Sigmoid colon (tissue), 7 donors: ENCODE measurements around the gene ARHGEF1. TPM values are rescaled to one million over a fixed set of nuclear protein-coding genes. Genes with fewer than 3 reads are reported as not detected.

Experiments
- DNase-seq: peaks from one replicate; pipeline ENCODE4 v3.0.0-alpha.2; 2019
- H3K27ac ChIP-seq, 4 donors: fragments of 200-600 bp; sonication (generic); one replicate each; pipeline ENCODE4 v1.5.1; 2016 to 2019; ENCODE audit warnings: mild to moderate bottlenecking in 1 of 4
- H3K27me3 ChIP-seq, 3 donors: fragments of 200-600 bp; sonication (generic); one replicate each; pipeline ENCODE4 v1.5.1; 2019; ENCODE audit warnings: mild to moderate bottlenecking in 1 of 3
- H3K36me3 ChIP-seq, 4 donors: fragments of 200-600 bp; sonication (generic); one replicate each; pipeline ENCODE4 v1.5.1; 2016 to 2019
- H3K4me1 ChIP-seq, 4 donors: fragments of 200-600 bp; sonication (generic); one replicate each; pipeline ENCODE4 v1.5.1; 2017 to 2019
- H3K4me3 ChIP-seq, 4 donors: fragments of 200-600 bp; sonication (generic); one replicate each; pipeline ENCODE4 v1.5.1; 2017 to 2019; ENCODE audit warnings: mild to moderate bottlenecking in 2 of 4, moderate library complexity in 1 of 4
- H3K9me3 ChIP-seq, 4 donors: fragments of 200-600 bp in 3 of 4; sonication (generic) in 3 of 4; one replicate each; pipeline versions ENCODE4 v1.5.1 to v1.6.1; 2013 to 2019
- EP300 ChIP-seq, 4 donors: sonication (generic); formaldehyde crosslinking; IDR thresholded peaks; one replicate each; pipeline ENCODE4 v1.6.1; 2017; ENCODE audit warnings: antibody characterized with exemption in 4 of 4
- POLR2A ChIP-seq, 2 donors: fragments of 450-650 bp; IDR thresholded peaks; one replicate each; pipeline ENCODE4 v1.6.1; 2016; ENCODE audit warnings: antibody characterized with exemption in 2 of 2, mild to moderate bottlenecking in 2 of 2, moderate library complexity in 2 of 2
- POLR2AphosphoS5 ChIP-seq, 4 donors: sonication (generic); formaldehyde crosslinking; IDR thresholded peaks; one replicate each; pipeline ENCODE4 v1.6.1; 2017; ENCODE audit warnings: antibody characterized with exemption in 4 of 4
- WGBS, 2 donors: extraction: QIAGEN DNeasy Blood & Tissue Kit; methylation state at CpG; one replicate each; pipeline ENCODE4 v1.1.7; 2013; 5-methylcytosine and 5-hydroxymethylcytosine counted together
- intact Hi-C: fragments of 100-400 bp; cut with DNase I; formaldehyde crosslinking; loops from one replicate; pipeline ENCODE4 v1.15.1; 2023
- polyA plus RNA-seq, 3 donors: library from polyadenylated mRNA; stranded (reverse); fragments of 200-250 nt; gene quantifications; one replicate each; pipeline ENCODE4 v1.2.3, GENCODE V29; 2013
- total RNA-seq, 4 donors: library from RNA; depleted of rRNA; stranded (reverse); fragments of >200 nt; gene quantifications; one replicate each; pipeline ENCODE4 v1.1.0, GENCODE V29; 2016
- TF ChIP-seq, protein P1 (sequence below), 4 experiments: fragments of 450-650 bp in 3 of 4; fragments of 200-600 bp in 1 of 4; IDR thresholded peaks; one replicate each; pipeline ENCODE4 v1.5.1; 2016 to 2019; ENCODE audit warnings: antibody characterized with exemption in 4 of 4, mild to moderate bottlenecking in 3 of 4, moderate library complexity in 2 of 4
- donor health status: healthy with polysubstance abuse.
- donor health status: Bipolar disorder and iron deficiency.
- donor health status: healthy.

Gene ARHGEF1
- total and polyA plus RNA-seq, 7 donors: 30.5 to 151 (median 36.7) TPM

DNA sequence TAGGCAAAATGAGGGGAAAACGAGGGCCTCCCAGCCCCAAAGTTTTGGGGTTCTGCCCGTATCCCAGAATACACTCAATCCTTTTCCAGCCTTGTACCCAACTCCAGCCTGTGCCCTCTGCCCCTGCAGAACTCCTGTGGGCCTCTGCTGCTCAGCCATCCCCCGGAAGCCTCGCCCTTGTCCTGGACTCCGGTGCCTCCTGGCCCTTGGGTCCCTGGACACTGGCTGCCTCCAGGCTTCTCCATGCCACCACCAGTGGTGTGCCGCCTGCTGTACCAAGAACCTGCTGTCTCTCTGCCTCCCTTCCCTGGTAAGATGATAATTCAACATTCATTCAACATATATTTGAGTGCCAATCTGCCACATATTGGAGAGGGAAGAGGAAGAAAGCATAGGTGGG, 34.3 kb upstream of the ARHGEF1 start:
- TF ChIP-seq POLR2AphosphoS5 (IDR thresholded peaks at IDR 0.05): no peak
- no peak for TF ChIP-seq EP300 (IDR thresholded peaks at IDR 0.05)
- TF ChIP-seq POLR2A (IDR thresholded peaks at IDR 0.05): no peak
- TF ChIP-seq, protein P1, sequence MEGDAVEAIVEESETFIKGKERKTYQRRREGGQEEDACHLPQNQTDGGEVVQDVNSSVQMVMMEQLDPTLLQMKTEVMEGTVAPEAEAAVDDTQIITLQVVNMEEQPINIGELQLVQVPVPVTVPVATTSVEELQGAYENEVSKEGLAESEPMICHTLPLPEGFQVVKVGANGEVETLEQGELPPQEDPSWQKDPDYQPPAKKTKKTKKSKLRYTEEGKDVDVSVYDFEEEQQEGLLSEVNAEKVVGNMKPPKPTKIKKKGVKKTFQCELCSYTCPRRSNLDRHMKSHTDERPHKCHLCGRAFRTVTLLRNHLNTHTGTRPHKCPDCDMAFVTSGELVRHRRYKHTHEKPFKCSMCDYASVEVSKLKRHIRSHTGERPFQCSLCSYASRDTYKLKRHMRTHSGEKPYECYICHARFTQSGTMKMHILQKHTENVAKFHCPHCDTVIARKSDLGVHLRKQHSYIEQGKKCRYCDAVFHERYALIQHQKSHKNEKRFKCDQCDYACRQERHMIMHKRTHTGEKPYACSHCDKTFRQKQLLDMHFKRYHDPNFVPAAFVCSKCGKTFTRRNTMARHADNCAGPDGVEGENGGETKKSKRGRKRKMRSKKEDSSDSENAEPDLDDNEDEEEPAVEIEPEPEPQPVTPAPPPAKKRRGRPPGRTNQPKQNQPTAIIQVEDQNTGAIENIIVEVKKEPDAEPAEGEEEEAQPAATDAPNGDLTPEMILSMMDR (IDR thresholded peaks at IDR 0.05): no peak
- H3K27me3 ChIP-seq: no peaks in the 10 kb centered on the region
- DNase-seq: no peak

DNA sequence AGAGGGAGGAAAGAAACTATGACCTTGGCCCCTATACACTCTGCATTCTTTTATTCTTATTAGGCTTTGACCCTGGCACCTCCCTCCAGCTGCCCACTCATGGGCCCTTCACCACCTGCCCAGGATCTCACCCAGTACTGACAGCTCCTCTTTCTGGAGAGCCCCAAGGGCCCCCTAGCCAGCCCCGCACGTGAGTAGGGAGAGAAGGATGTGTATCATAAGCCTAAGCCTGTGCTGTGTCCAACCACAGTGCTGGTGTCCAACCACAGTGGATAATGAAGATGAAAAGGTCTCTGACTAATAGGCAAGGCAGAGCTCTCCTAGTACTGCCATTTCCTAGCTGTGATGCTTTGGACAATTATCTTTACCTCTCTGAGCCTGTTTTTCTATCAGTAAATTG, 33.9 kb upstream of the ARHGEF1 start:
- 82% methylated on average over 2 of the region's 2 CpGs for WGBS, 2 donors
- Histone ChIP-seq H3K4me3 (no peak overlapping the region), H3K9me3 (peaks cover 0 to 5% (median 0%) of the 10 kb centered on the region in 4 donors), H3K27ac (no peak overlapping the region), H3K36me3 (no peaks in the 10 kb centered on the region), H3K27me3 (no peaks in the 10 kb centered on the region), H3K4me1 (no peaks in the 10 kb centered on the region)
- no peak for DNase-seq
- TF ChIP-seq POLR2AphosphoS5 (IDR thresholded peaks at IDR 0.05) (no peak), EP300 (IDR thresholded peaks at IDR 0.05) (no peak), POLR2A (IDR thresholded peaks at IDR 0.05) (no peak)
- TF ChIP-seq, protein P1 (IDR thresholded peaks at IDR 0.05): no peak
- intact Hi-C loops: no loop called here

More for the DNA sequence above, 34.3 kb upstream of the ARHGEF1 start:
- intact Hi-C loops: no loop called here
- no peak overlapping the region for H3K4me3 ChIP-seq
- 87 to 88% methylated on average over 6 of the region's 6 CpGs for WGBS, 2 donors
- H3K4me1 ChIP-seq: no peaks in the 10 kb centered on the region
- peaks cover 0 to 5% (median 0%) of the 10 kb centered on the region in 4 donors for H3K9me3 ChIP-seq
- H3K36me3 ChIP-seq: no peaks in the 10 kb centered on the region
- no peak overlapping the region for H3K27ac ChIP-seq

DNA sequence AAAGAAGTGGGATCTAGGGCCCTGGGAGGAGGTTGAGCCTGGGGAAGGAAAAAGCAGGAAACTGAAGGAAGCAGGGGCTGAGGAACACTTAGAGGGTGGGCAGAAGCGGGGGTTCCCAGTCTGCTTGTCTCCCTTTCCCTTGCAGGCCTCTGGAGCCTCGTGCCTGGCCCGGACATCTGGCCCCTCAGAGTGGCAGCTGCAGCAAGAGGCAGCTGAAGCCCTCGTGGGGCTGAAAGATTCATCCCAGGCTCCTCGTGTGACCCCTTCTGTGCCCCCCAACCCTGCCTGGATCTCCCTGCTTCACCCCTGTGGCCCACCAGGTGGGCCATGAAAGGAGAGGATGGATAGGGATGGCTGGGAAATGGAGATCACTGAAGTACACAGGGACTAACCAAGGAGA, 32.6 kb upstream of the ARHGEF1 start:
- 71 to 79% methylated on average over 5 of the region's 5 CpGs for WGBS, 2 donors
- Histone ChIP-seq H3K4me1 (no peaks in the 10 kb centered on the region), H3K36me3 (no peaks in the 10 kb centered on the region), H3K27ac (no peak overlapping the region), H3K27me3 (no peaks in the 10 kb centered on the region), H3K4me3 (no peak overlapping the region), H3K9me3 (no peaks in the 10 kb centered on the region)
- intact Hi-C loops: no loop called here
- no peak for DNase-seq
- TF ChIP-seq, protein P1 (IDR thresholded peaks at IDR 0.05): no peak
- no peak for TF ChIP-seq EP300 (IDR thresholded peaks at IDR 0.05)
- TF ChIP-seq POLR2A (IDR thresholded peaks at IDR 0.05): no peak
- TF ChIP-seq POLR2AphosphoS5 (IDR thresholded peaks at IDR 0.05): no peak

- no peak overlapping the region for H3K27ac ChIP-seq
- intact Hi-C loops: no loop called here
- no peaks in the 10 kb centered on the region for H3K27me3 ChIP-seq
- 51 to 56% methylated on average over 4 of the region's 4 CpGs for WGBS, 2 donors
- no peak for DNase-seq
- no peaks in the 10 kb centered on the region for H3K4me1 ChIP-seq
- no peaks in the 10 kb centered on the region for H3K36me3 ChIP-seq
- H3K9me3 ChIP-seq: no peaks in the 10 kb centered on the region
- no peak overlapping the region for H3K4me3 ChIP-seq
- TF ChIP-seq, protein P1 (IDR thresholded peaks at IDR 0.05): no peak
- TF ChIP-seq POLR2AphosphoS5 (IDR thresholded peaks at IDR 0.05) (no peak), EP300 (IDR thresholded peaks at IDR 0.05) (no peak), POLR2A (IDR thresholded peaks at IDR 0.05) (no peak)
Measured at GRCh38 chr19:41851456-41851855, 31.5 kb upstream of the ARHGEF1 start.

GRCh38 chr19:41853344-41853743, 29.6 kb upstream of the ARHGEF1 start:
- no peak for DNase-seq
- H3K27me3 ChIP-seq: no peaks in the 10 kb centered on the region
- no peaks in the 10 kb centered on the region for H3K36me3 ChIP-seq
- no peak for TF ChIP-seq POLR2AphosphoS5 (IDR thresholded peaks at IDR 0.05)
- TF ChIP-seq POLR2A (IDR thresholded peaks at IDR 0.05): no peak
- TF ChIP-seq, protein P1 (IDR thresholded peaks at IDR 0.05): no peak
- no peak for TF ChIP-seq EP300 (IDR thresholded peaks at IDR 0.05)
- intact Hi-C loops: no loop called here
- no peaks in the 10 kb centered on the region for H3K4me1 ChIP-seq
- no peak overlapping the region for H3K4me3 ChIP-seq
- WGBS, 2 donors: 39 to 88% methylated on average over 2 of the region's 2 CpGs
- H3K27ac ChIP-seq: no peak overlapping the region
- no peaks in the 10 kb centered on the region for H3K9me3 ChIP-seq
